Measurements from ENCODE around the gene GSE1. TPM values are rescaled to one million over a fixed set of nuclear protein-coding genes. Genes with fewer than 3 reads are reported as not detected.

The GSE1 gene
- total and polyA plus RNA-seq, 2 donors from 2014 or later, result 9.5 to 92.8 TPM

DNA sequence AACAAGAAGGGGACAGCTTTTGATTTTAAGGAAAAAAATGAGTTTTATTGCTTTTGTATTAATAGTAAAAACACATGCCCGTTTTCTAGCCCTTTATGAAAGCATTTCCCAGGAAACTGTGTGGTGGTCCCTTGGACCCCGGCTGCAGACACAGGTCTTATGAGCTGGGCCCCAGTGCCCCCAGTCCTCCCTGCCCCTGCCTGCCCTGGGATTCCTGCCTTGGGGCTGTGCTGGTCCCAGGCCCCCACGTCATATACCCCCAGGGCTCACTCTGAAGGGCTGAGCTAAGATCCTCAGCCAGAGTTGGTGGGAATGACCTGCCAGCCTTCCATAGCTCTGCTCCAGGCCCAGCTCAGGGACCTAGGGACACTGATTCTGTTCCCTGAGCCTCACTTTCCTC, 44.9 kb downstream of the GSE1 start:
- DNase-seq (peak in 1 of 5 donors; percentile 34), FAIRE-seq (no peak)
- no peaks in the 10 kb centered on the region for H3K27me3 ChIP-seq (ENCODE audit: control insufficient read depth, insufficient read depth, low read length)
- H3K9me3 ChIP-seq (ENCODE audit: control insufficient read depth in 2 of 3, insufficient read depth in 1 of 3, low read length in 3 of 3), result no peaks in the 10 kb centered on the region
- H3K36me3 ChIP-seq (ENCODE audit: control insufficient read depth in 2 of 3, insufficient read depth in 3 of 3, low read length in 3 of 3), result peaks cover 6 to 54% (median 26%) of the 10 kb centered on the region in 3 donors
- intact Hi-C loops (cut with DNase I), result no loop called here
- H3K4me3 ChIP-seq (ENCODE audit: low read length in 3 of 3), result no peak overlapping the region
- peaks cover 0 to 14% (median 0%) of the 10 kb centered on the region in 3 donors for H3K4me1 ChIP-seq (ENCODE audit: control insufficient read depth in 2 of 3, insufficient read depth in 2 of 3, low read depth in 1 of 3, low read length in 3 of 3)
- no peak overlapping the region for H3K9ac ChIP-seq (ENCODE audit: low read length in 3 of 3)
- no peak overlapping the region for H3K27ac ChIP-seq (ENCODE audit: low read depth in 2 of 2, low read length in 2 of 2)
- TF ChIP-seq CTCF (IDR thresholded peaks at IDR 0.05; ENCODE audit: borderline replicate concordance, extremely low read depth, insufficient read depth), result no peak

GRCh38 chr16:85658504-85659326, 45.6 kb downstream of the GSE1 start:
- H3K27ac ChIP-seq (ENCODE audit: low read depth in 2 of 2, low read length in 2 of 2), result no peak overlapping the region
- DNase-seq (peak in 1 of 5 donors; percentile 66), FAIRE-seq (no peak)
- no peak overlapping the region for H3K9ac ChIP-seq (ENCODE audit: low read length in 3 of 3)
- no peaks in the 10 kb centered on the region for H3K27me3 ChIP-seq (ENCODE audit: control insufficient read depth, insufficient read depth, low read length)
- no peaks in the 10 kb centered on the region for H3K9me3 ChIP-seq (ENCODE audit: control insufficient read depth in 2 of 3, insufficient read depth in 1 of 3, low read length in 3 of 3)
- peaks cover 6 to 61% (median 32%) of the 10 kb centered on the region in 3 donors for H3K36me3 ChIP-seq (ENCODE audit: control insufficient read depth in 2 of 3, insufficient read depth in 3 of 3, low read length in 3 of 3)
- intact Hi-C loops (cut with DNase I), result no loop called here
- no peak overlapping the region for H3K4me3 ChIP-seq (ENCODE audit: low read length in 3 of 3)
- no peak for TF ChIP-seq CTCF (IDR thresholded peaks at IDR 0.05; ENCODE audit: borderline replicate concordance, extremely low read depth, insufficient read depth)
- H3K4me1 ChIP-seq (ENCODE audit: control insufficient read depth in 2 of 3, insufficient read depth in 2 of 3, low read depth in 1 of 3, low read length in 3 of 3), result peaks cover 0 to 9% (median 0%) of the 10 kb centered on the region in 3 donors

GRCh38 chr16:85659336-85659735, 46.2 kb downstream of the GSE1 start:
- Histone ChIP-seq H3K9ac (ENCODE audit: low read length in 3 of 3) (no peak overlapping the region), H3K4me3 (ENCODE audit: low read length in 3 of 3) (no peak overlapping the region), H3K36me3 (ENCODE audit: control insufficient read depth in 2 of 3, insufficient read depth in 3 of 3, low read length in 3 of 3) (peaks cover 6 to 68% (median 34%) of the 10 kb centered on the region in 3 donors), H3K4me1 (ENCODE audit: control insufficient read depth in 2 of 3, insufficient read depth in 2 of 3, low read depth in 1 of 3, low read length in 3 of 3) (peaks cover 0 to 9% (median 0%) of the 10 kb centered on the region in 3 donors), H3K27ac (ENCODE audit: low read depth in 2 of 2, low read length in 2 of 2) (no peak overlapping the region), H3K27me3 (ENCODE audit: control insufficient read depth, insufficient read depth, low read length) (no peaks in the 10 kb centered on the region), H3K9me3 (ENCODE audit: control insufficient read depth in 2 of 3, insufficient read depth in 1 of 3, low read length in 3 of 3) (no peaks in the 10 kb centered on the region)
- intact Hi-C loops (cut with DNase I), result no loop called here
- FAIRE-seq (no peak), DNase-seq (peak in 1 of 5 donors; percentile 28)
- no peak for TF ChIP-seq CTCF (IDR thresholded peaks at IDR 0.05; ENCODE audit: borderline replicate concordance, extremely low read depth, insufficient read depth)

Measured in kidney (tissue), 14 donors.